DMS53 treated with DMSO at 0.1 percent for 48 hours (cell line): ENCODE measurements around the gene MANF.

Experiments
- DNase-seq: peaks from one replicate; lab custom pipeline; 2025; ENCODE audit not compliant: unreplicated experiment; lab: John Stamatoyannopoulos, UW

The MANF gene

DNA sequence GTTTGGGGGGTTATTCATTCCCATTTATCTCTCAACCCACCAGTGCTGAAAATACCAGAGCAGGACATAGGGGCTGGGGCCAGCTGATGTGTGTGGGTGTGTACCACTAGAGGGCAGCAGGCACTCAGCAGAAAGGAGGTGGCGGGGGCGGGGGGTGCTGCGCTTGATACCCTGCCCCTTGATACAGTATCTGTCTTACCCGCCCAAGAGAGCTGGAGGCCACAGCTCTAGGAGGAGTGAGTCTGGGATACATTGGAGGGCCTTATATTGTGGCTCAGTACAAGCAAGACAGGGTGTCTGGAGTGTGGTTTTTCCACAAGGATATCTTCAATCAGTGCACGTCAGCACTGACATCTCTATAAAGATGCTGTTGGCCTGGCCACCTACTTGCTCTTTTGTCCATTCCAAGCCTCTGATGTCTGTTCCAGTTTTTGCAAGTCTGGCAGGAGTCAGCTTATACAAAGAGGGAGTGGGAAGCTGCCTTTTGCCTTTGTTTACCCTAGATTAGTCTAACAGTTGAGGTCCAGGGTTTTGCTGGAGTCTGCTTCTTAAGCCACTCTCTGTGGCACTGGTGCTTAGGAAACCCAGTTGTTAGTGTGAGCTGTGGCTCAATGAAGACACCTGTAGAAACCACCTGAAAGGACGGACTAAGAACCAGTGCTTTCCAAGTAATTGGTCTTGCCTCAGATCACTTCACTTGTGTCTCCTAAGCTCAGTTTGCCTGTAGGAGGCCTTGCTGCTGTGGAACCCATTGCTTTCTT lies 4.5 kb downstream of the MANF start:
- no peak for DNase-seq

DNA sequence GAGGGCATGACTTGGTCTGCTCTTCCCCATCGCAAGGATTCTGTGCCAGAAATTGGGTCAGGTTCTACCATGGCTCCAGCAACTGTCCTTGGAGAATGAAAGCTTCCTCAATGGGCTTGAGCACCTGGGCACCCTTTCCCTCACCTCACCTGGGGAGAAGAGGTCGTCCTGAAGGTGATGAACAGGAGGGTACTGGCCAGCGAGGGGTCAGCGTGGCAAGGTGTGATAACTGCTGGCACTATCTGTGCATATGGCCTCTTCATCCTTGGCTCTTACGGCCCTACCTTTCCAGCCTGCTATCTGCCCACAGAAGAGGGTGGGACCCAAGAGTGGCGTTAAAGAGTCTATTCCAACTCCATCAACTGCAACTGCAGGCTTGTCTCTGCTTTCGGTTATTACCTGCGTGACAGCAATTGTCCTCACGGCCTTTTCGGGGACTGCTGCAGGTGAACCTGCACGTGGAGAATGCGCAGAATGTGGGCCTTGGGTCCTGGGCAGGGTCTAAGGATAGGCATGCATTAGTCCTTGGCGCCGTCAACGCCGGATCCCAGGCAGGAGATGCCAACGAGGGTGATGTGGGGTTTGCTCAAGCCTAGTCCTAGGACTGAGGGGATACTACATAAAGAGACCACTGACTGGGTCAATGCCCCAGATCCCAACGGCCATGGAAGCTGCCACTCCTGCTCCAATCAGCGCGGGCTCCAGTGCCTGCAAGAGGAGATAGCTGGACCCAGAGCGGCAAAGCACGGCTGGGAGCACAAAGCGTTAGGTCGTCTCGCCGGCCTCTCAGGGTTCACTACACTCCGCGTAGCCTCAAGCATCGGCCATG lies 5.4 kb downstream of the MANF start:
- no peak for DNase-seq

DNA sequence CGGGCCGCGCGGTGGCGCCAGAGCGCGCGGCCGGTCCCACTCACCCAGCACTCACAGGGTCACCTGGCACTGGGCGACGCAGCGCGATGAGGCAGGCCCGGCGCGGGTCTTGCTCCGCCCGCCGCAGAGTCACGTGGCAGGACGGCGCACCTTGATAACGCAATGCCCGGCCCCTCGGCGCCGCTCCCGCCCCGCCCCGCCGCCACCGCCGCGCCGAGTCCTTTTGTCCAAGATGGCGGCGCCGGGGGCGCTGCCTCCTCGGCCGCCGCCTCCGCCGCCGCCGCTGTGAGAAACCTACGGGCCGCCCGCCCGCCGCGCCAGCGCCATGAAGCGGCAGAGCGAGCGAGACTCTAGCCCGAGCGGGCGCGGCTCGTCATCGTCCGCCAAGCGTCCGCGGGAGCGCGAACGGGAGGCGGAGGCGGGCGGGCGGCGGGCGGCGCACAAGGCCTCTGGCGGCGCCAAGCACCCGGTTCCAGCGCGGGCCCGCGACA lies 6.0 kb downstream of the MANF start, which contains the start of gene RBM15B:
Gene RBM15B (plus strand): TSS at position 211 of the 491 bp plus-strand sequence. CDS start 115 bp downstream, at position 326.
- peak; percentile 73 for DNase-seq

DNA sequence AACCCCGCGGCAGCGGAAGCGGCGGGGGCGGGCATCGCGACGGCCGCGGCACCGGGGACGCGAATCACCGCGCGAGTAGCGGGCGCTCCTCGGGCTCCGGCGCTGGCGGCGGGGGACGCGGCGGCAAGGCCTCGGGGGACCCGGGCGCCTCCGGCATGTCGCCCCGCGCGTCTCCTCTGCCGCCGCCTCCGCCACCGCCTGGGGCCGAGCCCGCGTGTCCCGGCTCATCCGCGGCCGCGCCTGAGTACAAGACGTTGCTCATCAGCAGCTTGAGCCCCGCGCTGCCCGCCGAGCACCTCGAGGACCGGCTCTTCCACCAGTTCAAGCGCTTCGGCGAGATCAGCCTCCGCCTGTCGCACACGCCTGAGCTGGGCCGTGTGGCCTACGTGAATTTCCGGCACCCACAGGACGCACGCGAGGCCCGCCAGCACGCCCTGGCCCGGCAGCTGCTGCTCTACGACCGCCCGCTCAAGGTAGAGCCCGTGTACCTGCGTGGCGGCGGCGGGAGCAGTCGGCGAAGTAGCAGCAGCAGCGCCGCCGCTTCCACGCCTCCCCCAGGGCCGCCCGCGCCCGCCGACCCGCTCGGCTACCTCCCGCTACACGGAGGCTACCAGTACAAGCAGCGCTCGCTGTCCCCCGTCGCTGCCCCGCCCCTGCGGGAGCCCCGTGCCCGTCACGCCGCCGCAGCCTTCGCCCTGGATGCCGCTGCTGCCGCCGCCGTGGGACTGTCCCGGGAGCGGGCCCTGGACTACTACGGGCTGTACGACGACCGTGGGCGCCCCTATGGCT lies 6.7 kb downstream of the MANF start:
- no peak for DNase-seq

DNA sequence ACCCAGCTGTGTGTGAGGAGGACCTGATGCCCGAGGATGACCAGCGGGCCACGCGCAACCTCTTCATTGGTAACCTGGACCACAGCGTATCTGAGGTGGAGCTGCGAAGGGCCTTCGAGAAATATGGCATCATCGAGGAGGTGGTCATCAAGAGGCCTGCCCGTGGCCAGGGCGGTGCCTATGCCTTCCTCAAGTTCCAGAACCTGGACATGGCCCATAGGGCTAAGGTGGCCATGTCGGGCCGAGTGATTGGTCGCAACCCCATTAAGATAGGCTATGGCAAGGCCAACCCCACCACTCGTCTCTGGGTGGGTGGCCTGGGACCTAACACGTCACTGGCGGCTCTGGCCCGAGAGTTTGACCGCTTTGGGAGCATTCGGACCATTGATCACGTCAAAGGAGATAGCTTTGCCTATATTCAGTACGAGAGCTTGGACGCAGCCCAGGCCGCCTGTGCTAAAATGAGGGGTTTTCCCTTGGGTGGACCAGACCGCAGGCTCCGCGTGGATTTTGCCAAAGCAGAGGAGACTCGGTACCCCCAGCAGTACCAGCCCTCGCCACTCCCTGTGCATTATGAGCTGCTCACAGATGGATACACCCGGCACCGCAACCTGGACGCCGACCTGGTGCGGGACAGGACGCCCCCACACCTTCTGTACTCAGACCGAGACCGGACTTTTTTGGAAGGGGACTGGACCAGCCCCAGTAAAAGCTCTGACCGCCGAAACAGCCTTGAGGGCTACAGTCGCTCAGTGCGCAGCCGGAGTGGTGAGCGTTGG lies 7.5 kb downstream of the MANF start:
- no peak for DNase-seq

DNA sequence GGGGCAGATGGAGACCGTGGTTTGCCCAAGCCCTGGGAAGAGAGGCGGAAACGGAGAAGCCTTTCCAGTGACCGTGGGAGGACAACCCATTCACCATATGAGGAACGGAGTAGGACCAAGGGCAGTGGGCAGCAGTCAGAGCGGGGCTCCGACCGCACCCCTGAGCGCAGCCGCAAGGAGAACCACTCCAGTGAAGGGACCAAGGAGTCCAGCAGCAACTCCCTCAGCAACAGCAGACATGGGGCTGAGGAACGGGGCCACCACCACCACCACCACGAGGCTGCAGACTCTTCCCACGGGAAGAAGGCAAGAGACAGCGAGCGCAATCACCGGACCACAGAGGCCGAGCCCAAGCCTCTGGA lies 8.0 kb downstream of the MANF start:
- DNase-seq = no peak

DNA sequence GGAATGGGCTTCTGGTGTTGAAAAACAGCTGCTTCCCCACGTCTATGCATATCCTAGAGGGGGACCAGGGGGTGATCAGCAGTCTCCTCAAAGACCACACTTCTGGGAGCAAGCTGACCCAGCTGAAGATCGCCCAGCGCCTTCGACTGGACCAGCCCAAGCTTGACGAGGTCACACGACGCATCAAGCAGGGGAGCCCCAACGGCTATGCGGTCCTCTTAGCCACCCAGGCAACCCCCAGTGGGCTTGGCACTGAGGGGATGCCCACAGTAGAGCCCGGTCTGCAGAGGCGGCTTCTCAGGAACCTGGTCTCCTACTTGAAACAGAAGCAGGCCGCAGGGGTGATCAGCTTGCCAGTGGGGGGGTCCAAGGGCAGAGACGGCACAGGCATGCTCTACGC lies 8.5 kb downstream of the MANF start:
- no peak for DNase-seq

DNA sequence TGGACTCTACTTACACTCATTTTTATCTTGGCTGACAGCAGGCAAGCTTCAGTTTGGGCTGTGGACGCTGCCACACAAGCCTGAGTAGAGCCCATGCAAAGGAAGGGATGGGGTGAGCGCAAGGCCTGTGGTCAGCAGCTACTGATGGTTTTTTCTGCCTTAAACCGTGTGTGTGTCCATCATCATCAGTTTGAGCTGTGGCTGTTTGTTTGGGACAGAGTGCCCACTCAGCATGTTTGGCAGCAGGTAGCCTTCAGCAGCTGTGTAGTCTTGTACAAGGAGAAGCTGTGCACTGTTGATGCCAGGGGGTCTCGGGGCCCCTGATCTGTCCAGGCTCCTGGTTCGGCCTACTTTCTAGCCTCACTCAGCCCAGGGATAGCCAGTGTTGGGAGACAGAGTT lies 9.4 kb downstream of the MANF start:
- no peak for DNase-seq

DNA sequence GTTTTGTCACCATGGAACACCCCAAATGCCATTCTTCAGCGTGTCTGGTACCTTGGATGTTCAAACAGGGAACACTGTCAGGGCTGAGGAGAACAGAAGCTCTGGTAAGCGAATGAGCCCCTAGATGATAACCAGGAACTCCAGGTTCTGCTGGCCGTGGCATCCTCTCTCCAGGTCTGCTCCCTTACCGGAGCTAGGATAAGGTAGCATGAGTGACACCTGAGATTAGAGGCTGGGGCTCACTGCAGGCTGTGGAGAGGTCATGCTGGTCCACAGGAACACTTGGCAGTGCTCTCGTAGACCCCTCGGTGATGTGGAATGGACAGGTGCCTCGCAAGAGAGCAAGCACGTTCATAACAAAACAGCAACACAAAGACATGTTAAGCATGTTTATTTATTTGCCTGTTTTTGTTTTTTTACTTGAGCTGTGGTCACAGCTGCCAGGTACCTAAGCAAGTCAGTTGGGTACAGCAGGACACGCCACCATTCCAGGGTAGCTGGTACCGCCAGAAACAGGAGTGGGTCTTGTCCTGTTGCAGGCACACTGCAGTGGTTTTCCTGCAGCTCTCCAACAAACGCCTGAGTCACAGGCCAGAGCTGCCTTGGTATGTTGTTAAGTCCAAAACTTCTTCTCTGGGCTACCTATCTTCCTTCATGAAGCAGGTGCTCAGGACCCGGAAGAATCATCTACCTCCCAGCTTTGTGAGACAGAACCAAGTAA lies 10.6 kb downstream of the MANF start:
- DNase-seq = no peak

DNA sequence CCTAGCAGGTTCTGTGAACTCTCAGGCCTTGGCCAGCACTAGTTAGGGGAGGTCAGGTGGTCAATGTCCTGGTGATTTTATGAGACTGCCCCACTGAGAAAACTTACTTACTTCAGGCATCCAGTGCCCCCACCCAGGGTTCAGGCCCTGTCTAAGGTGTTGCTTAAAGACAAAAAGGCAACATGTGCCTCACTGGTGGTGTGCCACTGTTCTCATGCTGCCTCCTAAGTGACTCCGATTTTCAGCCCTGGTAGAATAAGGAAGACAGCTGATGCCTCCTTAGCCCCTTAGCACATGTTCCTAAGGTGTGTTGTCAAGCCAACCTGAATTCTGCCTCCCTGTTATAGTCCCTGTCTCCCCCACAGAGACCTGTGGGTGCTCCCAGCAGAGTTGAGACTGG lies 11.3 kb downstream of the MANF start:
- DNase-seq = no peak

DNA sequence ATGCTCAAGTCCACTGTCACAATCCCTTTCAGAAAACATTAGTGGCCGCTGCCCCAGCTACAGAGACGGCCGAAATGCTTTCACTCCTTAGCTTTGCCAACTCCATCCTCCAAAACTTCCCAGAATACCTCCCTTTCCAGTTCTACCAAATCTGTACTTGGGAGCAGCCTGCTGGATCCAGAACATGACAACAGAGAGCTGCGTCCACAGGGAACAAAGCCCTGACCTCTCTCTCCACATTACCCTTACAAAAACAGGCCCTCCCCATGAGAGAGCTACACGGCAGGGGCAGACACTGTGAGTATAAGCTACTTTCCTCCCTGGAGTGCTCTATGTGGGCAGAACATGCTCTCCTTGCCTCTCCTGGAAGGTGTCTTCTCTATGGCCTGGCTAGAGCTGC lies 12.3 kb downstream of the MANF start:
- DNase-seq = no peak

DNA sequence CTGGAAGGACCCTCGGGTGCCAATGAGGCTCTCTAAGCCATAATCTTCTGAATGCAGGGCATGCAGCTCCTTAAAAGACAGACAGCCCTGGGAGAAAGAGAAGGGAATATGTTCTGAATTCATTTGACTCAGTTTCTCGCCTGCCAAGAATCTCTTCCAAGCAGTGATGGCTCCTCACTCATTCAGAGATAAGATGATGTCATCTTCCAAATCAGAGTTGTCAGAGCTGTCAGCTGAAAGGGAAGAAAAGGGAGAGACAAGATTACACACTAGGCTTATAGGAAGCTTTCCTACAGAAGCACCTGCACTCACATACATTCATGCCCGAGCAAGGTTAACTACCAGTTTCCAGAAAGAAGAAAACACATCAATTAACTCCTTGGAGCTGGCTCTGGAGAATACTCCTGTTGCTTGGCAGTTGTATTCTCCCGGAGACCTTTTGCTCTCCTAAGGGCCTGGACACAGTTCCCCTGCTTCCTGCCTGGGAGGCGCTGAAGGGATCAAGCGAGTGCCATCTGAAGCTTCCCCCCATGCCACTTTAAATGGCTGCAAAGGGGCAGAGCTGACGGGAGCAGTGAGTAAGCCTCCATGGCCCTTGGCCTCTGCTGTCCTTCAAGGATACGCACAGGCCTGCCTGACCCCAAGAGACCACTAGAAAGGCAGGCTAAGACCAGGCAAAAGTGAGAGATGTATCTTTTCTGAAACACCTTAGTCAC lies 13.7 kb downstream of the MANF start:
- DNase-seq = no peak

DNA sequence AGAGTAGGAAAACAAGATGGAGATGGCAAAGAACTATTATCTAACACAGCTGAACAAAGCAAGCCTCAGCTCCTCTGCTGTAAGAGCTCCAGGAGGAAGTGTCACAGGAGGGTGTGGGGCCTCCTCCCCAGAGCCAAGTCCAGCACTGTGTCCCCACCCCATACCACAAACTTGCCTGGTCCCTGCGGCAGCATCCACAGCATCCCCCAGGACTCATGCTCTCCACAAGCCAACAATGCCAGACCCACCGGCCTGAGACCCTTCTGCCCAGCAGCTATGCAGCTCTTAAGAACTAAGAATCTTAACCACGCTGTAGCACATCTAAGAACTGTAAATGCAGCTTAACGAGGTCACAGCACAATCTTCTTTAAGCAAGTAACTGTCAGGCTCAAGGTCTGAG lies 15.1 kb downstream of the MANF start:
- DNase-seq = no peak

DNA sequence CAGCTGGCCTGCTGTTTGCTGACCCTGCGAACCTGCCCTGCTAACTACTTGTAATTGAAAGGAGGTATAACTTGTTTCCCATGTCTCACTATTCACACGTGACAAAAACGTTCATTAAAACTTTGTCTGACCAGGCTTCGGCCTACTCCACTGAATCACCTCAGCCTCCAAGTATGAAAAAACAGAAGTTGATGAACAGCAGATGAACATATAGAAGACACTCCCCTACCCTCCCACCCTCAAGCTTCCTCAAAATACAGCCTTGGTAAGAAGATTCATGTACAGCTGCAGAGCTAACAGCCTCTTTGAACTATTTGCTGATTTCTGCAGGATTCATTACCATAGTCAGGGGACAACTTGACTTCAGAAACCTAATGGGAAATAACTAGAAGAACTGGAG lies 16.6 kb downstream of the MANF start:
- DNase-seq = no peak

DNA sequence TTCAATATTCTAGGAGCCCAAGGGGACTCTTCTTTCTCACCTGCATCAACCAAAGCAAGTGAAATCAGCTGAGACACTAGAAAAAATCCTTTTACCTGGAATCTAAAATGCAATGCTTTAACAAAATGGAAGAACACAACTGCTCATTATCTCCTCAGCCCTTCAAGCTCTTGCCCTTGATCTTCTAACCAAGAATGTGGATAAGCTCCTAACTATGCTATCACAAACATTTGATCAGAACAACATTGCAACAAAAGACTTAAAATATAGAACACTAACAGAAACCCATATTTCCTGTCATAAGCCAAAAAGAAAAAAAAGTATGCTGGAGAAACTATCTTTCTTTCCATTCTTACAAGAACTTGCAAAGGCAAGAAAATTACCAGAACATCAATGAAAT lies 18.6 kb downstream of the MANF start:
- DNase-seq = no peak

DNA sequence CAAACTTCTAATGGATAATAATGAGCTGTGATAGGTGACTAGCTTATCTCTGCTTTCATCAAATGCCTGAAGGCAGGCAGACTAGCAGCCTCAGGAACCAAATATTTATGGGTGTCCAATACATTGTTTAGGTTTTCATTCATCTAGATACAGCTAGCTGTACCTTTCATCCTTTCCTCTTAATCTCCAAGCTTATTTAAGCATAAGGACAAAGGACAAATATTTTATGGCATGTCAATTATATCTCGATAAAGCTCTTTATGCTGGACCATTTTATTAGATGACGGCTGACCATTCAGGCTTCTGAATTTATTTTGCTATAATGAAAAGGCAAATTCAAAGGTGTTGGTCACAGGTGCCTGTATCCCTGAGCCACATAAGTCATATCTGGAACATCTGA lies 22.9 kb downstream of the MANF start:
- no peak for DNase-seq

DNA sequence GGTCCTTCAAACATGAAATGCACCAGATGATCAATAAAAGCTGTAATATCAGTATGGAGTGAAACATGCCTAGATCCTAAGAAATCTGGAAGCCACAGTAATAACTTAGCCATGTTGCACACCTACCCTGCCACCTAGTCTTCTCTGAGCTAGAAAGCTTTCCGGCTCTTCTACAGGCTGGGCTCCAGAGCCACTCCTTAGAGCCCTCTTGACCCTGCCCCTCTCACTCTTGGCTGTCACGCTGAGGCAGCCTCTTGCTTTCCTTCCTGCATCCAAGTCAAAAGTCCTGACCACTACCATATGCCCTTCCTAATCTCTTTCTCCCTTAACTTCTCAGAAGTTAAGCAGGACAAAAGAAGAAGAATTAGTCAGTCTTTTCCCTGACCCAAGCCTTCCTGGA lies 23.7 kb downstream of the MANF start:
- DNase-seq = no peak

DNA sequence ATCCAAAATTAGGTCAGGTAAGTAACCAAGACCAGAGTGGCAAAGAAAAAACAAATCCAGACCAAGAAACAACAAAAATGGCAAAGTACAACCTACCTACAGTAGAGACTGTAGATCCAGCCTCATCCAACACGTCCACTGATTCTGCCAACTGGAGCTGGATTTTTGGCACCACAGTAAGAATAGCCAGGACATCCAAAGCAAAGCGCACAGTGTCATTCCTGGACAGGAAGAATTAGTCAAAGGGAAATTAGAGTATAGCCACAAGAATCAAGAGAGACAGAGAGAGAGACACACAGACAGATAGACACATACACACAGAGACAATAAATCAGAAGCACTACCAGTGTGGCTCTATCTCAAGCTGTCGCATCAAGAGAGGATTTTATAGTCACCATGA lies 37.1 kb downstream of the MANF start:
- no peak for DNase-seq

DNA sequence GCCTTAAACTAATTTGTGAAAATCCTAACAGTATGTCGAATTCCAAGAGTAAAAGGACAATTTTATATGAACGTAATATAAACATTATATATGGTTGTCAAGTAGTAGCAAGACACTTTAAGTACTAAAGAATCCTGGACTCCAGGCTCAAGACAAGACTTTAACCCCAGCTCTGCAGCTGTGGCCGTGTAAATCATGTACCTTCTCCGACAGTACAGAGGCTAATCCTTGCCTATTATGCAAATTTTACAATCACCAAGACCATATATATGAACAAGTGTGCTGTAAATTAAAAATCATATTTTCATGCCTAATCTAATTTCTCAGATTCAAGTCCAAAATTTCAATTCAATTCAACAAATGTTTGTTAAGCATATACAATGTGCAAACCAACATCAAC lies 41.8 kb downstream of the MANF start:
- no peak for DNase-seq

DNA sequence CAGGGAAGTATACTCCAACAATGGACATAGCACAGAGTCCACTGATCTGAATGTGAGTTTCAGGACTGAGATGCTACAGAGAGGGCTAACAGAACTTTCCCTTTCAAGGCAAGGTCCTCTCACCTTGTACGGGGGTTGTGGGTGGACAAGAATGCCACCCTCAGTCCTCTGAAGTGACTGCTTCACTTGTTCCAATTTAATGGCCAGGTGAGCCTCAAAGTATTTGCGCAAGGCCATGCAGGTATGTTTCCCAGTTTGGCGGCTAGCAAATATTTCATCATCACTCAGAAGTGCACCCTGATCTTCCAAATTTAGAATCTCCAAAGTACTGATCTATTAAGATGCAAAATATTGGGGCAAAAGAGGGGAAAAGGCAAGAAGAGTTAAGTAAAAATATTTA lies 44.0 kb downstream of the MANF start:
- DNase-seq = no peak
